Suppressor macrophage (primary cell): ENCODE results near the gene TMLHE.
"Not testable (repeated sequence)": the region's sequence is repeated elsewhere in the genome, so short reads cannot be mapped to it uniquely, and the experiment has no call there.

ENCODE experiments used
- DNase-seq, 4 experiments: peaks; one replicate each; pipeline ENCODE4 v3.0.0-alpha.2; 2020 to 2022
- total RNA-seq, 17 experiments: gene quantifications; one replicate each; lab custom pipeline; 2026; ENCODE audit warnings: mixed read lengths in 6 of 17, inconsistent platforms in 3 of 17; lab: John Stamatoyannopoulos, UW

Gene TMLHE, protein sequence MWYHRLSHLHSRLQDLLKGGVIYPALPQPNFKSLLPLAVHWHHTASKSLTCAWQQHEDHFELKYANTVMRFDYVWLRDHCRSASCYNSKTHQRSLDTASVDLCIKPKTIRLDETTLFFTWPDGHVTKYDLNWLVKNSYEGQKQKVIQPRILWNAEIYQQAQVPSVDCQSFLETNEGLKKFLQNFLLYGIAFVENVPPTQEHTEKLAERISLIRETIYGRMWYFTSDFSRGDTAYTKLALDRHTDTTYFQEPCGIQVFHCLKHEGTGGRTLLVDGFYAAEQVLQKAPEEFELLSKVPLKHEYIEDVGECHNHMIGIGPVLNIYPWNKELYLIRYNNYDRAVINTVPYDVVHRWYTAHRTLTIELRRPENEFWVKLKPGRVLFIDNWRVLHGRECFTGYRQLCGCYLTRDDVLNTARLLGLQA
- 7.6 to 20.5 (median 13.2) reads per million in 17 experiments for total RNA-seq

DNA sequence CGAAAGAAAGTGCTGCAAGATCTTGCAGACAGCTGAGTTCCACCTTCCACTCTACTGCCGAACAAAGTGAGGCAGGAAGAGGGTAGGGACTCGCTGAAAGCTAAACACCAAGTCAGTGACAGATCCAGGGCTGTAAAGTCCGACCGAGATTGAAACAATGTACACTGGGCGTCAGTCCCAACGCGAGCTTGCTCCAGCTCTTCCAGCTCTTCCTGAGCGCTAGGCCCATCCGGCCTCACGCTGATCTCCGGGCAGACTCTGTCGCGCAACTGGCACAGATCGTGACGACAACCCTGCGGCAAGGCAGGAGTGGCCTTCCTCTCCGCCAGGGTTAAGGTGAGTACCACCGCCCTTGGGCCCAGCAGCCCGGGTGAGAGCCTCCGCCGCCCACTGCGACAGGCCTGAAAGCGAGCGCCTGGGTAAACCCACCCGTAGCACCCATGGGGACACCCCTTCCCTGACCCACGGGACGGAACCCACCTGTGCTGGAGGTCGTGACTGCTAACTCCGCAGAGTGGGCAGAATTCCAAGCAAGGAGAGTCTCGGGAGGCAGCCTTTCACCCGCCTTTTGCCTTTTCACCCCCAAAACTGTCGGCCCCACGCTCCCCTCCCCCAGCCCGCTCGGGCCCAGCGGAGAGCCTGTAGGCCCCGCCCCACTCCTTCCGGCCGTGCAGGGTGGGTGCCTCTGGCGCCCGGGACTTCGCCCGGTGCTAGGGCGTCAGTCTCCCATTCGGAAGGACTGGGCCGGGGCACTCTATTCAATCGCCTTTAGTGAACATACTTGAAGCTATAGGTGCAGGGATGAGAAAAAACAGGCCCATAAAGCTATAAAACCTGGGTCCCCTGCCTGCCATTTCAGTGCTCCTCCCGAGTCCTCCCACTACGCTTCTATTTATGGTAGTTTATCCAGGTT lies at the start of gene TMLHE, which contains the start of gene SPRY3:
TMLHE (minus strand) TSS at position 641 of the 913 bp plus-strand sequence. CDS start 67,676 bp downstream, outside the sequence.
SPRY3 (plus strand) TSS at position 275 of the 913 bp plus-strand sequence.
- peak; percentile 56 to 84 (median 71) for DNase-seq

DNA sequence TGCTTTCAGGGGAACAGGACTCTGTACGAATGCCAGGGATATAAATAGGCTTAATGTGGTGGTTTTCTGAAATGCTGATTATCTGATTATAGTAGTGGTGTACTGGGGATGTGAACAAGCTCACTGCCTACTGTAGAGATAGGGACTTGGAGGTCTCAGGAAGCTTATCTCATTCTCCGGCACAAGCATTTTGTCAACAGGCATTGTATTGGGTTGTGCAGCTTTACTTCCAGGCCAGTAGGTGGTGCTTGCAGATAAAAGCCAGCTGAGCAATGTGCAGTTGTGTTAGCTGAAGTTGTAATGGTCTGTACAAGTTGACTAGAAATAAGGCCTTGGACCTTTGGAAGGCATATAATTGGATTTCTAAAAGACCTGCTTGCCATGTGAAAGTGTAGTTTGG lies 49.5 kb upstream of the TMLHE start:
- peak in 2 of 4 experiments; percentile 2 to 7 for DNase-seq

DNA sequence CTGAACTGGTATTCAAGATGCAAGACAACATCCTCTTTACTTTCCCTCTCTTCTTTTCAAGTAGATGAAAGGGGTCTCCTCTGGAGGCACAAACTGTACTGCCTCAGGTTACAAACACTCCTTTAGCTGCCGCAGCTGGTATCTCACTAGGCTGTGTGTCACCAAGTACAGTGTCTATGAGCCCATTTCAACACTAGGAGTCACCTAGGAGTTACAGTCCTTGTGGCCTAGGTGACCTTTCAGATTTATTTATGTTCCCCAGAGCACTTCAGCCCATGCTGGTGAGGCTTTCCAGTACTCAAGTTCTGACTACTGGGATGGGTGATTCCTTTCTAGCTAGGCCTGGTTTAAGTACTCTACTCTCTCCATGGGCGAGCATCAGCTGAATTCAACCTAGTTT lies 32.4 kb upstream of the TMLHE start:
- no peak for DNase-seq

DNA sequence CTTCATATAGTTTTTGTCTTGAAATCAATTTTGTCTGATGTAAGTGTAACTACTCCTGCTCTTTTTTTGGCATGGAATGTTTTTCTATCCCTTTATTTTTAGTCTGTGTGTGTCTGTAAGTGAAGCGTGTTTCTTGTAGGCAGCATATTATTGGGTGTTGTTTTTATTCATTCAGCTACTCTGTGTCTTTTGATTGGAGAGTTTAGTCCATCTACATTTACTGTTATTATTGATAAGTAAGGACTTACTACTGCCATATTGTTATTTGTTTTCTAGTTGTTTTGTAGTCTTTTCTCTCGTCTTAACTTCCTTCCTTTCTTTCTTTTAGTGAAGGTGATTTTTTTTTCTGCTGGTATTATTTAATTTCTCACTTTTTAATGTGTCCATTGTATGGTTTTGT lies 30.5 kb upstream of the TMLHE start:
- no peak for DNase-seq

DNA sequence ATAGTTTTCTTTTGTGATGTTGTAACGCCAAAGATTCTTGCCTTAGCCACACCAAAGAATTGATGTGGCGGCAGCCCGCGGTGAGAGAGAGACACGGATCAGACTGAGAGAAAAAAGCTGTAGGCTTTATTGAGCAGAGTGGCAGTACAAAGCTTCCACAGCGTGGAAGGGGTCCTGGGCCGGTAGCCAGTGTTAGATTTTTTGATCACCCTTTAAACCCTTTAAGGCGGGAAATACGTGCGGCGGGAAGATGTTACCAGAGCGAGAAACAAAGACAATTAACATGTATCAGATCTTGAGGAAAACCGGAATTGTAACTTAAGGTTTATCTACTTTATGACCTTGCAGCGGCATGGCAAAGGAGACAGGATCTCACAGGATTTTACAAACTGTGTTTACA lies 28.6 kb upstream of the TMLHE start:
- DNase-seq: not testable (repeated sequence)

DNA sequence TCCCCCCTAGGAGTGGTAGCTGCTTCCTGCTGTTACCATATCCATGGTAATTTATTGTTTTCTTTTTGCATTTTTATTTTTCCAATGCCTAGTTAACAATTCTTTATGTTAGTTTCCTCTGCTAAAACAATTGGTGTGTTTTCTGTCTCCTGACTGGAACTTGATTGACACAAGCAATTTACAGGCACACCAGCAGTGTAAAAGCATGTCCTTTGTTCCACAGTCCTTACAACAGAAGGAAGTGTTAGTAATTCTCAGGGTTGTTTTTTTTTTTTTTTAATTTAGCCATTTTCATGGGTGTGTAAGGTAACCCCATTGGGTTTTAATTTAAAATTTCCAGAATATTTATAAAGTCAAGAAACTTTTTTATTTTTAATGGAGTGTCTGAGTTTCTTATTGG lies 25.0 kb upstream of the TMLHE start:
- no peak for DNase-seq

DNA sequence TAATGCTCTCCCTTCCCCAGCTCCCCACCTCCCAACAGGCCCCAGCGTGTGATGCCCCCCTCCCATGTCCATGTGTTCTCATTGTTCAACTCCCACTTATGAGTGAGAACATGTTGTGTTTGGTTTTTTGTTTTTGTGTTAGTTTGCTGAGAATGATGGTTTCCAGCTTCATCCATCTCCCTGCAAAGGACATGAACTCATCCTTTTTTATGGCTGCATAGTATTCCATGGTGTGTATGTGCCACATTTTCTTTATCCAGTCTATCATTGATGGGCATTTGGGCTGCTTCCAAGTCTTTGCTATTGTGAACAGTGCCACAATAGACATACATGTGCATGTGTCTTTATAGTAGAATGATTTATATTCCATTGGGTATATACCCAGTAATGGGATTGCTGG lies 22.3 kb upstream of the TMLHE start:
- not testable (repeated sequence) for DNase-seq

DNA sequence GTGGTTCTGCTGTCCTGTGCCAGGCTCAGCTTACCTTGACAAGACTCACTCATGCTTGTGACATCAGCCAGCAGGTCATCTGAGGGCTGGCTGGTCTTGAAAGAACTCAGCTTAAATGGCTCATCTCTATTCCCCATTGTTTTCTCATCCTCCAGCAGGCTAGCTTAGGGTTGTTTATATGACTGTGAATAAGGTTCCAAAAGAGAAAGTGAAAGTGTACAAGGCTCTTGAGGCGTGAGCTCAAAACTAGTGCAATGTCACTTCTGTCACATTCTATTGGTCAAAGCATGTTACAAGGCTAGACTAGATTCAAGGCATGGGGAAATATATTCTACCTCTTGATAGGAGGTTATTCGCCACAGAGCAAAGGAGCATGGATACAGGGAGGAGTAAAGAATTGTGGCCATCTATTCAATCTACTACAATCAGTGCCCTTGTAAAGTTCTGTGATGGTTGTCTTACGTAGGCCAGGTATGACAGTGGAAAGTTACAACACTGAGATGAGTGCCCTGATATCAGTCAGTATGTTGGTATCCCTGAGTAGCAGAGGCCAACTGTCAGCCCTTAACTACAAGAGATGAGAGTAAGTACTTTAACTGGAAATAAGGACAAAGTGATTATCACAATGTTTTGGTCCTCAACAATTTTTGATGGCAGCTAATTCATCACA lies 19.8 kb upstream of the TMLHE start:
- peak in 2 of 4 experiments; percentile 1 to 12 for DNase-seq

DNA sequence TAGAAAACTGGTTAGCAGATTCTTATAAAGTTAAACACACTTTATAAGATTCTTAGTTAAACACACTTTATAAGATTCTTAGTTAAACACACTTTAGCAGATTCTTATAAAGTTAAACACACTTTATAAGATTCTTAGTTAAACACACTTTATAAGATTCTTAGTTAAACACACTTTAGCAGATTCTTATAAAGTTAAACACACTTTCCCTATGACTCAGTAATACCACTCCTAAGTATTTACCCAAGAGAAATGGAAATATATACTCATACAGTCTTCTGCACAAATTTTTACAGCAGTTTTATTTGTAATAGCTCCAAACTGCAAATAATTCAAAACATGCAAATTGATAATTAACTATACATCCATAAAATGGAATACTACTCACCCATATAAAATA lies 7.4 kb upstream of the TMLHE start:
- DNase-seq: not testable (repeated sequence)

DNA sequence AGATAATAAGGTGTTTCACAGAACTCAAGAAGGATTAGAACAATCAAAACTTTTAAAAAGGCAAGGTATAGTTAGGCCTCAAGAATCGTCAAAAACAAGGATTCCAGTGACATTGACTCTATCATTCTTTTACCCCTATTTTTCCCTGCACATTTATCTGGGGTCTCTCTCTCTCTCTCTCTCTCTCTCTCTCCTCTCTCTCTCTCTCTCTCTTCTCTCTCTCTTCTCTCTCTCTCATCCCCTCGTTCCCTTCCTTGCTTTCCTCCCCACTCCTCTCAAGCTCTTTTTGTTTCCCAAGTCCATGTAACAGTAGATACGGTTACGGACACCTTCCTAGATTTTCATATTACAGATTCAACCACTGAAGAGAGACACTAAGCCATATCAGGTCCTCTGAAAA lies 3.2 kb upstream of the TMLHE start:
- DNase-seq: no peak

DNA sequence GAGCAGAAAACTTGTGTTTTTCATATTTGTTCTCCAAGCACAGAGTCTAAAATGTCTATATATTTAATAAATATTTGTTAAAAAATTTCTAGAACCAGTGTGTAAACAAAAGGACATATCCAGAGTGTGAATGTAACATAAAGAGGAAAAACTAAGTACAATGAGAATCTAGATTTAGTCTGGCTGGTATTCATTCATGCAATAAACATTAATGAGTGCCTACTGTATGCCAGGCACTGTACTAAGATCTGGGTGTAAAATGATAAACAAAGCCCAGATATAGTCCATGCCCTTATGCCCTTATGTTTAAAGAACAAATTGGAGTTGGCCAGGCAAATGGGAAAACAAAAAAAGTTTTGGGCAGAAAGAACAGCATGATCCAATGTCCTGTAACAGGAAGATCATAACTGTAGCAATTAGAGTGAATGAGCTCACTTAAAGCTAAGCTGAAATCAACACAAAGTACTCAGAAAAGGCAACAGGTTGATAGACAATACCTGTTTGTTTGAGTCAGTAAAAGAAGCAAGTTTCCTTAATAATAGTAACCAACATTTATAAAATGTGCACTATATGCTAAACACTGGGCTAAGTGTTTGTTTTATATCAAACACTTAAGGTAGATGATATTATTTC lies 1.3 kb upstream of the TMLHE start:
- no peak for DNase-seq

DNA sequence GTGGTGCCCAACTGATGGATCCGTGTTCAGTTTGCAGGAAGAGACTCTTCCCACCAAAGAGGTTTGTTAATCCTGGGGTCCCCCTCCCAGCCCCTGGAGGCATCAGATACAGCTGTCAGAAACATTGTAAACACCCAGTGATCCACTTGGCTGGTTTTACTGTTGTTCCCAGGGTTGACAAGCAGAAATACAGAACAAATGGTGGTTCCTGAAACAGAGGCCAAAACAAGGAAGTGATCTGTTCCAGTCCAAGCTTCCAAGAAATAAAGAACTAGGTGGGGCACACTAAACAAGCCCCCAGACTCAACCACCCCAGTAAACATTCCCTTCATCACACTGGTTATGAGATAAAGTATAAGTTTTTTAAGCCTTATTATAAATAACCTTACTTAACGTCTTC lies 1.4 kb downstream of the TMLHE start:
- DNase-seq: peak; percentile 1 to 41 (median 24)

DNA sequence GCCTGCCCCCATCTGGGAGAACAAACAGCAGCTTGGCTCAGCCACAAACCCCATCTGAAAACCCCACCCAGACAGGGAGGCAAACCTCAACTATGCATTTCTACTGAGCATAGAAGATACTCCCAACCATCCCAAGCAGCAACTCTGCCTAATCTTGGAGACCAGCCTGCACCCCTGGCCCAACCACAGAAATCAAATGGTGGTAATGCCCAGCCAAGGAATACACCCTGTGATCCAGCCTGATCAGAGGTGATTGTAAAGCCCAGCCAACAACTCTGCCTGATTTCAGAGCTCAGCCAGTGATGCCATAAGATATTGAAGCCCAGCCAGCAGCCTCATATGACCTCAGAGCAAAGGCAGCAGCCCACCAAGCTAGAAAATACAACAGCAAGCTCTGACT lies 19.8 kb downstream of the TMLHE start:
- no peak for DNase-seq

DNA sequence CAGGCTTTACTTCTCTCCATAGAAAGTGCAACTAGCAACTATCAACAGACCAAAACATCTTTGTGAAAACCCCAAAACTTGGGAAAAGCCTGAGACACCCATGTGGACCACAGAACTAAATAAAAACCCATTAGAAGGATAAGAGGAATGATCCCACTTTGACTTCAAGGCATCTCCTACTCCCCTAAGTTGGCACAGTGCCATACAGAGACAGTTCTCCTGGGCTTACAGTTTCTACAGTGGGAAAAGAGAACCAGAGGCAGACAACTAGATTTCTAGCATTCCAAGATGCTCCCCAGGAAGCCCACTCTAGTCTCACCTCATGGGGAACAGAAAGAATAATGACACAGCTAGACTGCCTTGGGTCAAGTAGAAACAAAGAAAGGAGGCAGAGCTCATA lies 20.4 kb downstream of the TMLHE start:
- no peak for DNase-seq

DNA sequence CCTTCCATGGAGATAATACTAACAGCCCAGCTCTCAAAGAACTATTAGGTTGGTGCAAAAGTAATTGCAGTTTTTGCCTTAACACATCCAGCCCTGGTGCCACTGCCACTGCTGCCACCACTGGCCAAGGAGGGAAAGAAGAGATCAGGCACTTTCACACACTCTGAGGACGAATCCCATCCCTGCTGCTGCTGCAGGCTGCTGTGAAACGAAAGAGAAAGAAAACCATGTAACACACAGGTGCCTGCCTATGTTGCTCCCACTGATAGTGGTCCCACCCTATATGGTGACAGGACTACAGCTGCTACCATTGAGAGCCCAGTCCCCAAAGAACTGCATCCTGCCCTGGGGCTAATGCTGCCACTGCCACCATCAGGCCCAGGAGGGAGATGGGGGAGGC lies 35.1 kb downstream of the TMLHE start:
- no peak for DNase-seq

DNA sequence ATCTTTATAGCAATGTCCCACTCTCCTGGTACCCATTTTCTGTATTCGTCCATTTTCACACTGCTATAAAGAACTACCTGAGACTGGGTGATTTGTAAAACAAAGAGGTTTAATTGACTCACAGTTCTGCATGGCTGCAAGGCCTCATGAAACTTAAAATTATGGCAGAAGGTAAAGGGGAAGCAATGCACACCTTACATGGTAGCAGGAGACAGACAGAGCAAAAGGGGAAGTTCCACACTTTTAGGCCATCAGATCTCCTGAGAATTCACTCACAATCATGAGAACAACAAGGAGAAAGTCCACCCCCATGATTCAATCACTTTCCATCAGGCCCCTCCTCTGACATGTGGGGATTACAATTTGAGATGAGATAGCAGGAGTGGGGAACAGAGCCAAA lies 49.7 kb downstream of the TMLHE start:
- no peak for DNase-seq

DNA sequence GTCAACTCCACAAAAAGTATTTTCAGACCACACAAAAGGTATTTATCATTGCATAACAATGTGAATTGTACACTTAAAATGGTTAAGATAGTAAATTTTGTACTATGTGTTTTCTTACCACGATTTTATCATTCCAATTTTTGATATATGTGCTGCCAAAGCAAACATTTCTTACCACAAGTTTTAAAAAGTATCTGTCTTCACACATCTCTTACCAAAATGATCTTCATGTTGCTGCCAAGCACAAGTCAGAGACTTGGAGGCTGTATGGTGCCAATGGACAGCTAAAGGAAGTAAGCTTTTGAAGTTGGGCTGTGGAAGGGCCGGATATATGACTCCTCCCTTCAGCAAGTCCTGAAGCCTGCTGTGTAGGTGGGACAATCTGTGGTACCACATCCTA lies 67.9 kb downstream of the TMLHE start:
- no peak for DNase-seq

DNA sequence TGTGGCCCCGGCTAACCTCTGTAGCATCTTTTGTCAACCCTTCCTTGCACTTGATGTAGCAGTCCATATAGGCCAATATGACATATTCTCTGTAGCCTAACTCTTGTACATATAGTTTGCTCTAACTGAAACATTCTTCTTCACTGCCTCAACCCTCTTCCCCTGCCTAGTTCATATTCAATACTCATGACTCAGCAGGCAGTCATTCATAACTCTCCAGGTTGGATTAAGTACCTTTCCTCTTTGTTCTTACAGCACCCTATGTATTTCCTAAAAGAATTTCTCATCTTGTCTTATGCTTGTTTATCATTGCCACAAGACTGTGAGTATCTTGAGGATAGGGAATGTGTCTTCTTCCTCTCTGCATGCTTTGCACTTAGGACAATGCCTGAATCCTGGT lies 76.9 kb downstream of the TMLHE start:
- no peak for DNase-seq

DNA sequence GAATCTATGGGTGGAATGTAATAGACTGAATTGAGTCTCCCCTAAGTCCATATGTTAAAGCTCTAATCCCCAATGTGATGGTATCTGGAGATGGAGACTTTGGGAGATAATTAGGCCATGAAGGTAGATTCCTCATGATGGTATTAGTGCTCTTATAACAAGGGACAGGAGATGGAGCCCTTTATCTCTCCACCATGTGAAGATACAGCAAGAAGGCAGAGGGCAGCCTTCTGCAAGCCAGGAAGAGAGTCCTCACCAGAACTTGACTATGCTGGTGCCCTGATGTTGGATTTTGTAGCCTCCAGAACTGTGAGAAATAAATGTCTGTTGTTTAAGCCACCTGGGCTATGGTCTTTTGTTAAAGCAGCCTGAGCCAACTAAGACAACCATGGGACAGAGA lies 78.0 kb downstream of the TMLHE start:
- no peak for DNase-seq

DNA sequence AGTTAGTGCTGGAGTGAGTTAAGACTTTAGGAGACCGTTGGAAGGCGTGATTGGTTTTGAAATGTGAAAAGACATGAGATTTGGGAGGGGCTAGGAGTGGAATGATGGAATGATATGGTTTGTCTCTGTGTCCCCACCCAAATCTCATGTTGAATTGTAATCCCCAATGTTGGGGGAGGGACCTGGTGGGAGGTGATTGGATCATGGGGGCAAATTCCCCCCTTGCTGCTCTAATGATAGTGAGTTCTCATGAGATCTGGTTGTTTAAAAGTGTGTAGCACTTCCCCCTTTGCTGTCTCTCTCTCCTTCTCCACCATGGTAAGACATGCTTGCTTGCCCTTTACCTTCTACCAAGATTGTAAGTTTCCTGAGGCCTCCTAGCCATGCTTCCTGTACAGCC lies 85.7 kb downstream of the TMLHE start:
- not testable (repeated sequence) for DNase-seq

DNA sequence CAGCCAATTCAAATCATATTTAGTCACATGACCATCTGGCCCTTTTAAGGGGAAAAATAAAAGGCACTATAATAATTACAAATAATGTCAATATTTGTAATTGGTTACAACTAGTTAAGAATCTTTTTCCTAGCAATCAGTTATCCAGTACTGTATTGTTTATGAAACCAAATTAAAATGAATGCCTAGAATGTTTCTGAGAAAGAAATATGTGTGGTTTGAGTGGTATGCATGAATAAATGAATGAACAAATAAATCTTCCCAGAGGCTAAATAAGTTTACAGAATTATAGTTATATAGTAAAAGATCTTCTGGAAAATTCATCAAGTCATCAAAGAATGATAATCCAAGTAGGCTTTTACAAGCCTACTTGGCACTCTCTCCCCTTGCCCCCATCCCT lies 98.5 kb downstream of the TMLHE start:
- no peak for DNase-seq

DNA sequence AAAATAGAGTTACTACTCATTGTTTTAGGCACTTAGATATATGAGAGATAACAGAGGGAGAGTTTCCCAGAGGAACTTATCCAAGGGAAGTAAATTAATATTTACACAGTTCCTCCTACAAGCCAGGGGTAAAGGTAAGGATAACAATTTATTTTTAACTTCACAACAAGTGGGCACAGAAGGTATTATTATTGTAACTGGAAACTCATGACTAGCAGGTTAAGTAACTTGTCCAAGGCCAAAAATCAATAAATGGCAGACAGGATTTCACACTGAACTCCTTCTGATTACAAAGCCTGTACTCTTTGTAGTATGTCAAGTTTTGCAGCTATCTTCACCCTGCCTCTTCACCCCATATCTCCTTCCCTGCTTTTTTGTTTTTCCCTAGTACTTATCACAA lies 107.5 kb downstream of the TMLHE start:
- no peak for DNase-seq
